ENCODE results near the gene NAGS.
"Not testable (repeated sequence)": the region's sequence is repeated elsewhere in the genome, so short reads cannot be mapped to it uniquely, and the experiment has no call there.

DNA sequence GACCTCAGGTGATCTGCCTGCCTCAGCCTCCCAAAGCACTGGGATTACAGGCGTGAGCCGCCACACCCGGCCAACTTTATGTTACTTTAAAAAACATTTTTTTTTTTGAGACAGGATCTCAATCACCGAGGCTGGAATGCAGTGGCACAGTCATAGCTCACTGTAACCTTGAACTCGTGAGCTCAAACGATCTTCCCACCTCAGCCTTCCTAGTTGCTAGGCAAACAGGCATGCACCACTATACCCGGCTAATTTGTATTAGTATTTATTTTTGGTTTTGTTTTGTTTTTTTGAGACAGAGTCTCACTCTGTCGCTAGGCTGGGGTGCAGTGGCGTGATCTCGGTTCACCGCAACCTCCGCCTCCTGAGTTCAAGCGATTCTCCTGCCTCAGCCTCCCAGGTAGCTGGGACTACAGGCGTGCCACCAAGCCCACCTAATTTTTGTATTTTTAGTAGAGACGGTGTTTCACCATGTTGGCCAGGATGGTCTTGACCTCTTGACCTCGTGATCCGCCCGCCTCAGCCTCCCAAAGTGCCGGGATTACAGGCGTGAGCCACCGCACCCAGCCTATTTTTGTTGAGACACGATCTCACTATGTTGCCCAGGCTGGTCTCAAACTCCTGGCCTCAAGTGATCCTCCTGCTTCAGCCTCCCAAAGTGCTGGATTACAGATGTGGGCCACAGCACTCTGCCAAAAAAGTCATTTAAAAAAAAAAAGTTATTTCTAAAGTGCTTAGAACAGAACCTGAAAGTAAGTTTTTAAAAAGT lies 31.8 kb upstream of the NAGS start:
- TF ChIP-seq, protein P1, sequence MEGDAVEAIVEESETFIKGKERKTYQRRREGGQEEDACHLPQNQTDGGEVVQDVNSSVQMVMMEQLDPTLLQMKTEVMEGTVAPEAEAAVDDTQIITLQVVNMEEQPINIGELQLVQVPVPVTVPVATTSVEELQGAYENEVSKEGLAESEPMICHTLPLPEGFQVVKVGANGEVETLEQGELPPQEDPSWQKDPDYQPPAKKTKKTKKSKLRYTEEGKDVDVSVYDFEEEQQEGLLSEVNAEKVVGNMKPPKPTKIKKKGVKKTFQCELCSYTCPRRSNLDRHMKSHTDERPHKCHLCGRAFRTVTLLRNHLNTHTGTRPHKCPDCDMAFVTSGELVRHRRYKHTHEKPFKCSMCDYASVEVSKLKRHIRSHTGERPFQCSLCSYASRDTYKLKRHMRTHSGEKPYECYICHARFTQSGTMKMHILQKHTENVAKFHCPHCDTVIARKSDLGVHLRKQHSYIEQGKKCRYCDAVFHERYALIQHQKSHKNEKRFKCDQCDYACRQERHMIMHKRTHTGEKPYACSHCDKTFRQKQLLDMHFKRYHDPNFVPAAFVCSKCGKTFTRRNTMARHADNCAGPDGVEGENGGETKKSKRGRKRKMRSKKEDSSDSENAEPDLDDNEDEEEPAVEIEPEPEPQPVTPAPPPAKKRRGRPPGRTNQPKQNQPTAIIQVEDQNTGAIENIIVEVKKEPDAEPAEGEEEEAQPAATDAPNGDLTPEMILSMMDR (IDR thresholded peaks at IDR 0.05; ENCODE audit: poor library complexity) = not testable (repeated sequence)
- not testable (repeated sequence) for TF ChIP-seq EZH2phosphoT487 (IDR thresholded peaks at IDR 0.05; ENCODE audit: low read depth, severe bottlenecking, unreplicated experiment)

All from hepatocyte (in vitro differentiated cells).